HG02852 (cell line): Measurements from ENCODE around the gene CC2D2A.
A peak's percentile ranks its signal among the peaks of the same experiment; 100 is the strongest.

Experiments used
- ATAC-seq: cut with Tn5 transposase; IDR thresholded peaks from one replicate; pipeline ENCODE4 v1.9.1; 2021; ENCODE audit warnings: mild to moderate bottlenecking, moderate library complexity; ENCODE audit not compliant: unreplicated experiment

Gene CC2D2A

DNA sequence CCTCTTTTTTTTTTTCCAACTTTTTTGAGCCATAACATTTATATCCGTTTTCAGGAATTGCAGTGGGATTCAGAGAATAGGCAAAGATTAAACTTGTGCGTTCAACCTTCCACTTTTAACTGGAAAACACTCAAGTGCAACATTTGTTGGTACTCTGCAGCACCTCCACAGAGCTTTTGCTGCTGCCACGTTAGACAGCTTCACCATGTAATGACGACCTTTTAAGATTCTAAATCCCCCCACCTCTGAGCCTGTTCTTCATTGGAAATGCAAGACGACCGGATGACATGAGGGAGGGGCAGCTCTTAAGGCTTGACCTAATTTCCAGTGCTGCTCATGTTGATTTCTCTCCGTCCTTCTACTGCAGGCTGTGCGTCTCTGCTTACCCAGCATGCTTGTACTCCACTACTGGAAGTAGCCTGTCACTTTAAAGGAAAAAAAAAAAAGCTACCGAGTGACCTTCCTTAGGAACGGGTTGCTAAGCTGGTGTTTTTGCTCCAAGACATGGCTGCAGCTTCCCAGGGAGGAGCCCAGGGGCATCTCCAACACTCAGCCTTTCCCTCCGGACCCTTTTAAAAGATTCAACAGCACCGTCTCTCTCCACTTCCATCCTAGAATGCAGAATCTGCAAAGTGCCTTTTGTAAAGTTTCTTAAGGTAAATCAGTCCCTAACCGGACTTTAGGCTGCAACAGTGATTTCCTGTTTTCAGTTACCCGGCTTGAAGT is at the start of gene CC2D2A:
Gene CC2D2A (plus strand): TSS at position 481 of the 726 bp plus-strand sequence. CDS start 6,051 bp downstream, outside the sequence.
- ATAC-seq, result no peak

DNA sequence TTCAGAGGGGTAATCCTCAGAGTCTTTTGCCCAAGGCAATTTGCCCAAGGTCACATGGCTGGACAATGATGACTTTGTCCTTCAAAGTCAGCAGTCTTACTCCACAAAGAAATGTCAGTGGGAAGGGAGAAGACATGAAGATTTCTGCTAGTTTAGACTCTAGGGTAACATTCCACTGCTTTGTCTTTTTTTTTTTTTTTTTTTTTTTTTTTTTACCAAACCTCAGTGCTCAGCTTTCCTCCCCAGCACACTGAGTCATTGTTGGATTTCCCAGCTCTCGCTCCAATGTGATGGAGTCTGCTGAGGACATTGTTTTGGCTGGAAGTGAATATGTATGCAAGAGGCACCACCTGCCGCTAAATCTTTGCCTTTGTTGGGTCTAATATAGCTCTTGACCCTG is 49.0 kb upstream of the CC2D2A start:
- no peak for ATAC-seq

DNA sequence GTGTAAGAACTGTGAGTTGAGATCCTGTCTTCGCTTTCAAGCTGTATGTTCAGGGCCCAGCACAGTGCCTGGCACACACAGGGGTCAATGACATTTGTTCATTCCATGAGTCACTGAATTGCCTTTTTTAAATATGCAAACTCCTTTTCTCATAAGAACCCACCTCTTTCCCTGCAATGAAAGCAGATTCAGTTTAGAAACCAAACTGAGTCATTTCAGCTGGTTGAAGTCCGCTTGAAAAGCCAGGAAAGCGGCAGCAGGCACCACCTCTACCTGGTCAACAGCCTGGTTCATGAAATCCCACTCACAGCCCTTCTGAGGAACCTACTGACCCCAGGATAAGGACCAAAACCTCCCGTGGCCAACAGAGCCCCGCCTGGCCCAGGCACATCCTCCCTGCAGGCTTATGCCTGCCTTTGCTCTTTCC is 46.4 kb upstream of the CC2D2A start:
- ATAC-seq, result no peak

DNA sequence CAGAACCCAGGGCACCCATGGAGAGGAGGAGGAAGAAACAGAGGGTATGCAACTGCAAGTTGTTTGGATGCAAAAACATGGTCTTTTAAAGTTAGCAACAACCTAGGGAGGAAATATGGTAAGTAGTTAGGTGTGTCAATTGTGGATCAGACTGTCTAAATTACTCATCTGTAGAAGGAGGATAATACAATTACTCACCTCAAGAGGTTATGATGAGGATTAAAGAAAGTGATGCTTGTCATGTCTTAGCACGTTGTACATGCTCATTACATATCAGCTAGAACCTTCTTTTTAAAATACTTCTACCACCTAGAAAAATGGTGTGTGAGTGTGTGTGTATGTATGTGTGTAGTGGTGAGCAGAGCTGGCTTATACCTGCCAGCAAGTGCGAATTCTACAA is 44.2 kb upstream of the CC2D2A start:
- ATAC-seq, result no peak

DNA sequence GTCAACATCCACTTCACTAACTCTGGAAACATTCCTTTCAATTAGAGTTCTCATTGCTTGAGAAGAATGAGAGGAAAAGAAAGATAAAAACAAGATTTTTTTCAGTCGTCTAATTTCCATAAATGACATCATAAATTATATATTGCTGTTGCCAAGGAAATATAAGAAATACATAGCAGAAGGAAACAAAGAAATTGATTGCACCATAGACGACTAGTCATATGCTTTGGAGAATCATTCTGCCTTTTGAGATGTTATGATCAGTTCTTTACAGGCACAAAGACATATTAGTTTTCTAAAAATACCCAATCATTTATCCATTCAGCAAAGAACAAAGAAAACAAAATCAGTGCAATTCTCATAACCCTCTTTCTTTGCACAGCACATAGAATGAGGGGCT is 42.5 kb upstream of the CC2D2A start:
- no peak for ATAC-seq

DNA sequence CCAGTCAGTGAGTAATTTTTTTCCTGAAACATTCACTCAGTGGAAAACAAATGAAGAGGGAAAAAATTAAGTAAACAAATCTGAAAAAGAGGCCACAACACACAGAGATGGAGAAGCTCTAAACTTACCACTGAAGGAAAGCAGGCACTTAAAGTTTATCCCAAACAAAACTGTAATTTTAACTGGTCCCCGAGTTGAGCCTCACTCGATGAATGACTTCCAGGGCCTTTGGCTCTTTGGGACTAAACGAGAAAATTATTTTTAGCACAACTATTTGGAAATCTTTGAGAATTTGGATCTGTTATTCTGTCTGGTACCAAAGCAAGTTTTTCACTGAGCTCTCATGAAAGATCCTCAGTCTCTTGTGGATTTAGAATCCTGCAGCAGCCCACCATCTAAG is 42.0 kb upstream of the CC2D2A start, which contains the start of gene C1QTNF7:
Gene C1QTNF7 (plus strand): TSS at position 333 of the 400 bp plus-strand sequence. CDS start 7,711 bp downstream, outside the sequence.
- no peak for ATAC-seq

DNA sequence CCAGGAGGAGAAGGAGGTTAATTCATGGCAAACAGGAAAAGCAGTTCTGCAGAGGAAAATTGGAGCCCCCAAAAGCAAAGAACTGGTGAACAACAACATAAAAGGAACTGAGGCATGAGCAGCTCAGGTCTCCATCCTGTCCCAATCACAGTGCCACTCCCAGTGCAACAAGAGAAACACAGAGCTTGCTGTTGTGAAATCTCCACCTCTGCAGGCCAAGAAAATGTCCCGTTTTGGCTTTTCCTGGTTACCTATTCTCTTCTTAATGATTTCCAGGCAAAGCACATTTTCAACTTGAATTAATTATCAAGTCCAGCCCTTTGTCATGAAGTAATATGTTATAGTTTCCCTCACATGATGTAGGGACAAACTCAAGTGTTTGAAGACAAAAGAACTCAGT is 41.1 kb upstream of the CC2D2A start:
- no peak for ATAC-seq

DNA sequence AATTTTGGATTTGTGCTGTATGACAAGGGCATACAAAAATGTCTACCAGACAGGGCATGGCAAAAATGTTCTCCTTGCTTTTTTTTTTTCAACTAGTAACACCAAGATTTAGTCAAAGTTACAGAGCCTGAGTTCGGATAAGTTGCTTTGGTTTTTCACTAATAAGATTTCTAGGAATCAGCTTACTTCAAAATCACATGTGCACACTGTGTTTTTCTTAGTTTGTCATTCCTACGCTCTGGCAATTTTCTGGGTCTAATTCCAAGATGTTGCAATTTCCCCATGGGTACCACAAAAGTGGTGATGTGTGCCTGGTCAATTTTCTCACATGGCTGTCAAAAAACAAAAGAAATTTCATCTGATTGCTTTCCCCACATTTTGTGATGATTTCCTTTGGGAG is 35.6 kb upstream of the CC2D2A start:
- ATAC-seq, result no peak

DNA sequence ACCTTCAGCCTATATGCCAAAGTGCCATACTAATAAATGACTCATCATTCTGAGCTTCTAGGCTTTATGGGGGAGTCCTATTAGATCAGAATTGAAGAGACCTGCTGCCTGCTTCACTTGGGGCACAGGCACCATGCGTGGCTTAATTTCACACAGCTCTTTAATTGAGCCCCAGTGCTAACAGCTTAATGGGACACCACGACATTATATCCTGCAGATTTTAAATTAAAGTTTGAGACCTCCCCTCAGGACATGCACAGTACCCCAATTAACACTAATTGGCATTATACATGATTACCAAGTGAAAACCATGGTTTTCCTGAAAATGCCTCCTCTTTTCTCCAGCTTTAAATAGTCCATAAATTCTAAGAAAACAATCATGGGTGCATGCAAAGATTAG is 35.0 kb upstream of the CC2D2A start:
- no peak for ATAC-seq

DNA sequence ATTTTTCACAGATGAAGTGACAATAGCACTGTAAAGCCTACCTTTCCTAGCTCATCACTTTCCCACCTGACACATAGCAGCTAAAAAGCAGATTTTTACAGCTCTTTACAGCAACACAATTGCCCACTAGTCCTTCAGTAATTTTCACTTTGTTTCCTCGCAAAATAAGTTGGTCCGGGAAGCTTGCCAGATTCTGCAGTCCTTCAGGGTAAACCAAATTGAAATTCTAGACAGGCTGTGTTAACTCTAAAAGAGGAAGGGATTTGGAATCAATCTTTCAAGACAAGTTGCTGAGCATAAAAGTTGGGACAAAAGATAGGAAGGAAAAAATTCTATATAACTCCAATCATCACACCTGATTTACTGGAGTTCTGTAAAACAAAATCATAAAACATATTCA is 33.2 kb upstream of the CC2D2A start:
- no peak for ATAC-seq

DNA sequence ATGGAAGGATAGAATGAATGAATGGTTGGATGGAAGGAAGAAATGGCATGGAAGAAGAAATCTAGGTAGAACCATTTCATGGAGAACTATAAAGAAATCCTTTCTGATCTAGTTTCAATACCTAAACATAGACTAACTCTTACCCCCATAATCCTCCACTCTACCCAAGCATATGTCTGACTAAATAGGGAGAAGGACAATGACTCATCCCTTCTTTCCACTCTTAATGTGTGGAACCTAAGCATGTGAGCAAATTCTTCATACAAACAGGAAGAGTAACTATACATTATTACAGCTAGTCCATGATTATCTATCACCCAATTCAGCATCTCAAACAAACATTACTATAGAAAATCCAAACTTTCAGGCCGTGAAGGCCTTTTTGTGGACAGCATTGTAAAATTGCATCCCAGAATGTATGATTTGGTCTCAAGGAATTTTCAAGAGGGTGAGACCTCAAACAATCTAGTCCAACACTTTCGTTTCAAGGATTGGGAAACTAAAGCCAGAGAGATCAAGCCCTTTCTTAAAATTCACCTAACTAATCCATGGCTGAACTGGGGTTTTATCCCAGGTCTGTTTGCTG is 30.6 kb upstream of the CC2D2A start:
- ATAC-seq, result no peak

DNA sequence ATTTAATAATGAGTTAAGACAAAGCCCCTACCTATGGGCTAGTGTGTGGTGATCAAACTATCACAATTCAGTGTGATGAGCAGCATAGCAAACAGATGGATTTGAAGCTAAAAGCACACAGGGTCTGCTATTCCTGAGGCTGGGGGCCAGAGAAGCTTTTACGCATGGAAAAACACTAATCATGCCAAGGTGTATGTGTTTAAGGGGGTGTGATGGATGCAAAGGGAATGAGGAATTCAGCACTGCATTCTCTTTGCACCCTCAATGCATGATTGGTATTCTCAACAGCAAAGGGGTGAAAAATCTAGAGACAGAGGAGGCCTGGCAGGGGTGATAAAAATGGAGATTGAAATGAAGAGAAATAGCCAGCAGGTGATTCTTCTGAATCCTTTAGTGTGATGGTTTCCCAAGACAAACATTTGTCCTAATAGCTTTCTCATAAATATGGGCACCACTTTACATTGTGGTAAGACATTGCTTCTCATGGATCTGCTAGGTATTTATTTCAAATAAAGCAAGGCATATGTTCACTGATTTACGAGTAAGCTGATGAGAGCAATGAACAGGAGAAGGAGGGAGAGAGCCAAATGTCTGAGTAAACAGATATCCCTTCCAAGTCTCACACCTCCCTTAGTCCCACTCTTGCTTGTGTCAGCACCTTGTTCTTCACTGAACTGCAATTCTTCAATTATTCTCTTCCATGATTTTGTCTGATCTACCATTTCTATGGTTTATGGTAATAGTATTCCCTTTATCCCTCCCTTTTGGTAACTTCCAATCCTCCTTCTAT is 26.1 kb upstream of the CC2D2A start:
- no peak for ATAC-seq

DNA sequence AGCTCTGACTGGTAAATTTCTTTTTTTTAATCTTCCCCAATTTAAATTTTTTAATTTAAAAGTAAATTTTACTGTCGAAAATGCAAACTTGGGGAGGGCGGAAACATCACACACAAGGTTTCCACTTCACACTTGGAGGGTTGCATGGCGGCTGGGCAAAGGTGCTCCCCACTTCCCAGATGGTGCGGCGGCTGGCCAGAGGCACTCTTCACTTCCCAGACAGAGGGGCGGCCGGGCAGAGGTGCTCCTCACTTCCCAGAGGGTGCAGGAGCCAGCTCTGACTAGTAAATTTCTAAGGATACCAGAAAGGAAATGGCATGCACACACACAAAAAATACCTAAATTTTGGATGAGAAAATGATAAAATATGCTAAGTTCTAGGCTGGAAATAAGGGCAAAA is 25.4 kb upstream of the CC2D2A start:
- ATAC-seq, result no peak

DNA sequence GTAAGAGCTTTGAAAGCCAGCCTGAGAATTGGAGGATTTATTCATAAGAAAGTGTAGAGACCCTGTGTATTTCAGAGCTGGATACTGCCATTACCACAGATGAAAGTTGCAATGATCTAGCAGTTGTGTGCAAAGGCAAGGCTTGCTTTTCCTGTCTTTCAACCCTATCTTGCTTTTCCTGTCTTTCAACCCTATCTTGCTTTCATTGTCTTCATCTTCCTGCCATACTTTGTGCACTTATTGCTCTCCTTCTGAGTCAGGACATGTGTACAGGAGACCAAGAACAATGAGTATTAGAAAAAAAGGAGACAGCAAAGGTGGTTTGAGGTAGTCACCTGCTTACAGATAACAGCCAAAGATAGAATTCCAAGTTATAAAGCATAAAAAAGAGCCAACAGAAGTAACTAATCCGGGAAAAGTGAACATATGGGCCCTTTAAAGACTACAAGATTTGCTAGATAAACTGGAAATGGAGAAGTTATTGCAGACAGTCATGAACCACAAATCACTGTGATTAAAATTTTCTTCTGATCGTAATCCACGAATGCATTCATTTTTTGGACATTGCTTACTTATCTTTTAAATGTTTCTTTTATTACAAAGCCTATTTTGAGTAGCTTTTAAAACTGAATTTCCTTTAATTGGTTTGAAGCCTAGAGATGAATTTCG is 24.7 kb upstream of the CC2D2A start:
- ATAC-seq, result no peak

DNA sequence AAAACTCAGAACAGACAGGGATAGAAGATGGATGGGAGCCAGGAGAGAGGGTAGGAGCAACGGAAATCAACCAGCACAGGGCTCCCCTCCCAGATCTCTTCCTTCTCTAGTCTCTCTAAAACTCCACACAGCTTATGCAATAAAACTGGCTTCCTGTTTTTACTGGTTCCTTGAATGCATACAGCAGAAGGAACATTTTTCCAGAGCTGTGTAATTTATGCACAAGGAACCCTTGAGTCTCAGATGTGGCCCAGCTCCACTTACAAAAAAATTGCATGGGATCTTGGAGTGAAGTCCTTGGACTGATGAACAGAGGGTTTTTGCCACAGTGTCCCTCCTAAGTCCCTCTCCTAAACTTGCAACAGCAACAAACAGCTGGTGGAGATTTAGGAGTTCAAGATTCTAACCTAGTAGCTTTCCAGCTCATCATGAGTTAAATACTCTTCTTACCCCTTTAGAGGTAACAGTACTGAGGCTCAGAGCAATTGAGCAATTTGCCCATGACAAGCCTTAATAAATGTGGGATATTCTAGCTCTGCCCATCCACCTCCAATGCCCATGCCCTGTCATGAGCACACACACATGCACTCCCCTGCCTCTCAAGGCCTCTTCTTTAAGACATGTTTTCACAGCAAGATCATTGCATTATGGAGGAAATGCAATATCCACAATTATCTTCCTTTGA is 18.4 kb upstream of the CC2D2A start:
- no peak for ATAC-seq

DNA sequence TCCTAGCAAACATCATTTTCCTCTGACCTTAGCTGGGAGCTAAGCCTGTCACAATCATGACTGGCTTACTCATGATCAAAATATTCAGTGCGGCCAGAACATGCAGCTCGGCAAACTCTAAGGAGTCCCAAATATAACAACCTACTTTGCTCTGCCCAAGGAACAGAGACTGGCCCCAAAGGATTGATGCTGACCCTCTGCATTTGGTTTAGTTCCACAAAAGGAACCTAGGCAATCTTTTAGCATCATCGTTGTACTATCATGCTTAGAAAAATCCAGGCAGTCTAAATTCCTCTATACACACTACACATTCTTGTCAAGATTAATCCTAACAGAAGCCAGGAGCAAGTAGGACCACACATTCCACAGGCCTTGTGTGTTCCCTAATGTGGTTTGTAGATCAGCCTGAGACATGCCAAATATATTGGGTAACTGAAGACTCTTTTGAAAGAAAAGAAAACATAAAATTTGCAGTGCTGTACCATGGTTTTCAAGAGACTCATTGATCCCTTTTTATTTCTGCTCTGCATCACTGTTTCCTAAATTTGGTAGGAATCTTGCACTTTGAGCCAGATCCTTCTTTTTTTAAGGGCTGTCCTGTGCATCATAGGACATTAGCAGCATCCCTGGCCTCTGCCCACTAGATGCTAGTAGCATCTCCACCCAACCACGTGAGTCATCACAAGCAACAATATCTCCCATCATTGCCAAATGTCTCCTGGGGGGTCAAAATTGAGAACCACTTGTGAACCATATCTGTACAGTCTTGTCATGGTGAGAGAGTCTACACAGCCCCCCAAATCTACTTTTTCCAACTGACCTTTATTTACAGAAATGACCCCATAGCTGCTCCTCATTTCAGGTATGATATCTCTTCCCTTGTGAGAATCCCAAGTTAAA is 17.6 kb upstream of the CC2D2A start:
- ATAC-seq, result no peak

DNA sequence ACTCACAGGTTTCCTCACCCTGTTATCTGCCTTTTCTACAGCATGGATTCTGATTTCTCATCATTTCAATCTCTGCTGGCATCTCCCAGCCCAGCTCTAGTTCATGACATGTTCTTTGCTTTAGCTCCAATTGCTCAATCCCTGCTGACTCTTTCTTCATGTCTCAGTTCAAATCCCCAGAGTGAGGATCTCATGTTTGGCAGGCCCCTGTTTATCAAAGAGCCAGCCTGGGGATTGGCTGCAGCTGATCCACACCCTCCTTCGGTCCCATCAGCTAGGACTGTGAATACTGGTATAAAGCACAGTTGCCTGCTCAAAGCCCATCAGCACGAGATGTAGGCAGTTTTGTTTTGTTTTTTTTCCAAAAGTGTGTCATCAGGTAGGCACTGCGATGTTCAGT is 14.4 kb upstream of the CC2D2A start:
- ATAC-seq, result no peak

DNA sequence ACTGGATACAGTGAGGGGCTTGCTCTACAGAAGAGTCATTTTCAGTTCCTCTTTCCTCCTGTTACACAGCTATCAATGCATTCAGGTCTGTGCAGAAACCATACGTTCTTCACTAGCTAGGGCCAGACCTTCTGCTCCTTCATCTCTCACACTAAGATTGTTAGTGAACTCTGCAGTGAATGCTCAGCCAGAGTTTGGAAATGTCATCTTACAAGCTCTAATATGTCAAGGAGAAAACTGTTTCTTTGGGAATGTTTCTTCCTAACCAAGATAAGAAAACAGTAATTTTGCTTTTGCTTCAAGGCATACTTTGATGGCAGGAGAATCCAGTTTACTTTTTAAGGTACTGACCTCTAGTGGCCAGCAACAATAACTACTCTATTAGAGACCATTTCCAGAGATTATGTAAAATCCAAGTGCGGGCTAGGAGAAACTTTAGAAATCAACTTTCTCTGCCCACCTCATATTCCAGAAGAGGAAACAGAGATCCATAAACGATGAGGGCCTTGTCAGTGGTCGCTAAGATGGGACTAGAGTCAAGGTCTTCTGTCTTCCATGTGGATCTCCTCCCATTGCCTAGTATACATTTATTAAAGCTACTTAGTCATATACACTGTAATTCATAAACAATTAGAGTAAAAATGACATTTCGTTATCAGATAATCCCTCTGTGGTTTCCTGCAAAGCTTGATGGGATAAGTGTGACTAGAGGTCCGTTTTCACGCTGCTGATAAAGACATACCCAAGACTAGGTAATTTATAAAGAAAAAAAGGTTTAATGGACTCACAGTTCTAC is 12.1 kb upstream of the CC2D2A start:
- peak; percentile 97 for ATAC-seq

DNA sequence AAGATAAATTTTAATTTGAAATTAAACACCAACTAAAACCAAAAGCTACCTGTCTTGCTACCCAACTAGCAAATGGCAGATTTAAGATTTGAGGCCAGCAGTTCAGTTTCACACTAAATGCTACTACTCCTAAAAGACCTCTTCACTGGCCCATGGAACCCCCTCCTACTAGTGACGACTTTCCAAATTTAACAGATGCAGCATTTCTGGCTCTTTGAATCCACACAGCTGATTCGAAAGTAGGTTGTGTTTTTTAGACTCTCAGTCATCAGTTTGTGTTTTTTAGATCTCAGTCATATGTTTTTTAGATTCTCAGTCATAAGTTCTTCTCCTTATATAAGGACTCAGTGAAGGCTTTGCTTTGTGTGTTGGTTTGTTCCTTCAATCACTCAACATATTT is 11.1 kb upstream of the CC2D2A start:
- no peak for ATAC-seq
